Vagina (tissue), 2 donors: ENCODE measurements around the gene CHMP1A. TPM values are rescaled to one million over a fixed set of nuclear protein-coding genes. Genes with fewer than 3 reads are reported as not detected.
"Not testable (repeated sequence)": the region's sequence is repeated elsewhere in the genome, so short reads cannot be mapped to it uniquely, and the experiment has no call there.

ENCODE experiments used
- DNase-seq, 2 donors: peaks; one replicate each; pipeline ENCODE4 v3.0.0-alpha.2; 2017; ENCODE audit errors: extremely low spot score in 2 of 2
- H3K27ac ChIP-seq: fragments of 200-600 bp; sonication (generic); one replicate; pipeline ENCODE4 v1.5.1; 2019
- H3K27me3 ChIP-seq: fragments of 200-600 bp; sonication (generic); one replicate; pipeline ENCODE4 v1.5.1; 2019
- H3K36me3 ChIP-seq, 2 donors: fragments of 200-600 bp; sonication (generic); one replicate each; pipeline ENCODE4 v1.5.1; 2017 to 2019
- H3K4me1 ChIP-seq: fragments of 200-600 bp; sonication (generic); one replicate; pipeline ENCODE4 v1.5.1; 2019
- H3K4me3 ChIP-seq, 2 donors: fragments of 200-600 bp; sonication (generic); 1 replicate in 1 of 2; 2 replicates in 1 of 2; pipeline ENCODE4 v1.5.1; 2016 to 2019
- H3K9me3 ChIP-seq: fragments of 200-600 bp; sonication (generic); one replicate; pipeline ENCODE4 v1.5.1; 2019
- CTCF ChIP-seq, 3 experiments: fragments of 450-650 bp in 2 of 3; fragments of 200-600 bp in 1 of 3; sonication (generic) in 1 of 3; IDR thresholded peaks; one replicate each; pipeline ENCODE4 v1.5.1; 2017 to 2019; ENCODE audit warnings: antibody characterized with exemption in 3 of 3, mild to moderate bottlenecking in 2 of 3, moderate library complexity in 2 of 3
- POLR2A ChIP-seq, 2 donors: fragments of 450-650 bp; IDR thresholded peaks; one replicate each; pipeline ENCODE4 v1.6.1; 2017; ENCODE audit warnings: antibody characterized with exemption in 2 of 2, mild to moderate bottlenecking in 2 of 2, moderate library complexity in 2 of 2
- POLR2AphosphoS5 ChIP-seq, 2 donors: sonication (generic); formaldehyde crosslinking; IDR thresholded peaks; one replicate each; pipeline ENCODE4 v1.9.0; 2017; ENCODE audit warnings: antibody characterized with exemption in 2 of 2, mild to moderate bottlenecking in 2 of 2, low read depth in 1 of 2; ENCODE audit not compliant: insufficient read depth in 1 of 2
- intact Hi-C: fragments of 100-400 bp; cut with DNase I; formaldehyde crosslinking; loops from one replicate; pipeline ENCODE4 v1.15.1; 2023
- total RNA-seq: library from RNA; depleted of rRNA; stranded (reverse); fragments of >200 nt; gene quantifications from one replicate; pipeline ENCODE4 v1.2.3, GENCODE V29; 2016

The CHMP1A gene
- total RNA-seq, 1 donor from 2014 or later, result 117 TPM

- TF ChIP-seq CTCF (IDR thresholded peaks at IDR 0.05) (no peak), POLR2AphosphoS5 (IDR thresholded peaks at IDR 0.05; ENCODE audit: insufficient read depth in 1 of 2, low read depth in 1 of 2) (no peak), POLR2A (IDR thresholded peaks at IDR 0.05) (no peak)
- Histone ChIP-seq H3K4me3 (no peak overlapping the region), H3K9me3 (no peaks in the 10 kb centered on the region), H3K4me1 (peaks cover 9% of the 10 kb centered on the region), H3K36me3 (peaks cover 0 to 25% of the 10 kb centered on the region in 2 donors), H3K27me3 (no peaks in the 10 kb centered on the region), H3K27ac (no peak overlapping the region)
- intact Hi-C loops, result no loop called here
- no peak for DNase-seq
Measured at GRCh38 chr16:89695086-89695874, 37.8 kb upstream of the CHMP1A start.

- H3K4me3 ChIP-seq, H3K9me3 ChIP-seq, intact Hi-C loops, H3K27ac ChIP-seq, H3K4me1 ChIP-seq, H3K27me3 ChIP-seq, DNase-seq: not testable (repeated sequence)
- H3K36me3 ChIP-seq, result peaks cover 0 to 25% of the 10 kb centered on the region in 2 donors
Measured at GRCh38 chr16:89694784-89695085, 37.2 kb upstream of the CHMP1A start.

GRCh38 chr16:89693931-89694783, 36.6 kb upstream of the CHMP1A start:
- no peak for TF ChIP-seq POLR2AphosphoS5 (IDR thresholded peaks at IDR 0.05; ENCODE audit: insufficient read depth in 1 of 2, low read depth in 1 of 2)
- no peak for TF ChIP-seq POLR2A (IDR thresholded peaks at IDR 0.05)
- no peak for TF ChIP-seq CTCF (IDR thresholded peaks at IDR 0.05)
- intact Hi-C loops, result no loop called here
- no peak overlapping the region for H3K4me3 ChIP-seq
- H3K36me3 ChIP-seq, result peaks cover 0 to 25% of the 10 kb centered on the region in 2 donors
- H3K4me1 ChIP-seq, result no peaks in the 10 kb centered on the region
- no peak for DNase-seq
- H3K9me3 ChIP-seq, result no peaks in the 10 kb centered on the region
- no peaks in the 10 kb centered on the region for H3K27me3 ChIP-seq
- H3K27ac ChIP-seq, result no peak overlapping the region

GRCh38 chr16:89693289-89693731, 35.8 kb upstream of the CHMP1A start:
- H3K4me1 ChIP-seq, result no peaks in the 10 kb centered on the region
- no peaks in the 10 kb centered on the region for H3K9me3 ChIP-seq
- TF ChIP-seq POLR2A (IDR thresholded peaks at IDR 0.05) (no peak), POLR2AphosphoS5 (IDR thresholded peaks at IDR 0.05; ENCODE audit: insufficient read depth in 1 of 2, low read depth in 1 of 2) (no peak), CTCF (IDR thresholded peaks at IDR 0.05) (no peak)
- DNase-seq, result no peak
- peaks cover 0 to 25% of the 10 kb centered on the region in 2 donors for H3K36me3 ChIP-seq
- no peaks in the 10 kb centered on the region for H3K27me3 ChIP-seq
- no peak overlapping the region for H3K27ac ChIP-seq
- intact Hi-C loops, result no loop called here
- H3K4me3 ChIP-seq, result no peak overlapping the region

- intact Hi-C loops, result no loop called here
- H3K4me3 ChIP-seq, result no peak overlapping the region
- peaks cover 9% of the 10 kb centered on the region for H3K4me1 ChIP-seq
- no peaks in the 10 kb centered on the region for H3K9me3 ChIP-seq
- H3K36me3 ChIP-seq, result peaks cover 0 to 25% of the 10 kb centered on the region in 2 donors
- H3K27me3 ChIP-seq, result no peaks in the 10 kb centered on the region
- no peak overlapping the region for H3K27ac ChIP-seq
- TF ChIP-seq CTCF (IDR thresholded peaks at IDR 0.05) (no peak), POLR2A (IDR thresholded peaks at IDR 0.05) (no peak), POLR2AphosphoS5 (IDR thresholded peaks at IDR 0.05; ENCODE audit: insufficient read depth in 1 of 2, low read depth in 1 of 2) (no peak)
- DNase-seq, result no peak
Measured at GRCh38 chr16:89691986-89692569, 34.6 kb upstream of the CHMP1A start.
